Heart left ventricle (tissue), 16 donors: ENCODE measurements around the gene DGKA. TPM values are rescaled to one million over a fixed set of nuclear protein-coding genes. Genes with fewer than 3 reads are reported as not detected.
"Not testable (repeated sequence)": the region's sequence is repeated elsewhere in the genome, so short reads cannot be mapped to it uniquely, and the experiment has no call there.

Experiments
- ATAC-seq, 4 donors: fragments of 200-7000 bp; cut with Tn5 transposase; one replicate each; pipeline ENCODE4 v1.9.1; 2020 to 2022; ENCODE audit warnings: moderate library complexity in 4 of 4, mild to moderate bottlenecking in 3 of 4, moderate number of reproducible peaks in 1 of 4
- DNase-seq, 5 donors: peaks; one replicate each; pipeline ENCODE4 v3.0.0-alpha.2; 2020
- H3K27ac ChIP-seq, 12 donors: fragments of 200-600 bp; sonication (generic) in 4 of 12; one replicate each; pipeline versions ENCODE4 v1.5.0 to v1.8.0; 2016 to 2022; ENCODE audit warnings: mild to moderate bottlenecking in 2 of 12
- H3K27me3 ChIP-seq, 9 donors: fragments of 200-600 bp; sonication (generic) in 2 of 9; one replicate each; pipeline versions ENCODE4 v1.5.1 to v1.8.0; 2016 to 2022; ENCODE audit warnings: mild to moderate bottlenecking in 3 of 9
- H3K36me3 ChIP-seq, 9 donors: fragments of 200-600 bp; sonication (generic) in 2 of 9; one replicate each; pipeline versions ENCODE4 v1.5.0 to v1.8.0; 2018 to 2022; ENCODE audit warnings: mild to moderate bottlenecking in 2 of 9
- H3K4me1 ChIP-seq, 12 donors: fragments of 200-600 bp; sonication (generic) in 4 of 12; one replicate each; pipeline versions ENCODE4 v1.5.0 to v1.8.0; 2016 to 2022; ENCODE audit warnings: mild to moderate bottlenecking in 3 of 12
- H3K4me3 ChIP-seq, 12 donors: fragments of 200-600 bp; sonication (generic) in 4 of 12; one replicate each; pipeline versions ENCODE4 v1.5.0 to v1.8.0; 2017 to 2022; ENCODE audit warnings: mild to moderate bottlenecking in 9 of 12, moderate library complexity in 4 of 12
- H3K9me3 ChIP-seq, 12 donors: fragments of 200-600 bp; sonication (generic) in 4 of 12; one replicate each; pipeline versions ENCODE4 v1.5.0 to v1.8.0; 2016 to 2022; ENCODE audit warnings: mild to moderate bottlenecking in 1 of 12
- CTCF ChIP-seq, 12 donors: fragments of 200-600 bp; sonication (generic) in 4 of 12; IDR thresholded peaks; one replicate each; pipeline versions ENCODE4 v1.5.0 to v1.8.0; 2018 to 2022; ENCODE audit warnings: antibody characterized with exemption in 12 of 12, mild to moderate bottlenecking in 5 of 12
- POLR2A ChIP-seq, 2 donors: fragments of 450-650 bp; IDR thresholded peaks; one replicate each; pipeline ENCODE4 v1.6.1; 2017; ENCODE audit warnings: antibody characterized with exemption in 2 of 2, mild to moderate bottlenecking in 2 of 2, moderate library complexity in 2 of 2
- WGBS, 4 donors: extraction: QIAGEN DNeasy Blood & Tissue Kit in 2 of 4; methylation state at CpG; one replicate each; pipeline versions ENCODE4 v1.1.5 to v1.1.7; 2013 to 2018; 5-methylcytosine and 5-hydroxymethylcytosine counted together
- intact Hi-C, 10 donors: fragments of 100-400 bp; cut with DNase I; formaldehyde crosslinking; loops; one replicate each; pipeline versions ENCODE4 v1.11.1 to v1.14.2; 2022
- polyA plus RNA-seq, 2 donors: library from polyadenylated mRNA; stranded (reverse); fragments of 200-250 nt; gene quantifications; one replicate each; pipeline ENCODE4 v1.2.3, GENCODE V29; 2013
- total RNA-seq, 9 donors: library from RNA; depleted of rRNA in 2 of 9; stranded (reverse); fragments of >200 nt in 2 of 9; fragmentation: NEBNext Ultra II Directional in 3 of 9; extraction: Animal tissue kit (Norgen Biotek cat#: 25700) in 3 of 9; gene quantifications; one replicate each; pipeline versions ENCODE4 v1.1.0 to v1.2.4, GENCODE V29; 2016 to 2023
- donor health status: ischemic (EF 13 %, LVEDD 7.1; RV severe dilation, severe dysfunction).
- donor health status: healthy with polysubstance abuse.
- donor health status: DM: no; HTN: yes; CAD: no.
- donor health status: DM: no; HTN: no; CAD: no.
- donor health status: ischemic (EF 25% LVEDD 6.9; RV normal size, moderate dysfunction).
- donor health status: ischemic (EF 25% LVEDD 5.7; RV mildly dilated, moderate dysfunction).
- donor health status: healthy.
- donor health status: DM: yes; HTN: yes; CAD: no.
- donor health status: ischemic (EF 35%, LVEDD 5.7; RV mildly dilated, moderate dysfunction).
- donor health status: nonischemic (EF 11% LVEDD 7.7; RV severe dilation, severe dysfunction).
- donor health status: DM: yes; HTN: yes; CAD: no.
- donor health status: PGD.
- donor health status: ischemic (EF 29% LVEDD 5.4; RV normal size, mild dysfunction).
- donor health status: nonischemic (EF 23%, LVEDD 6.1; RV moderate dilation, normal function).

Gene DGKA
- total and polyA plus RNA-seq, 11 donors = 5.3 to 27.8 (median 7.8) TPM

DNA sequence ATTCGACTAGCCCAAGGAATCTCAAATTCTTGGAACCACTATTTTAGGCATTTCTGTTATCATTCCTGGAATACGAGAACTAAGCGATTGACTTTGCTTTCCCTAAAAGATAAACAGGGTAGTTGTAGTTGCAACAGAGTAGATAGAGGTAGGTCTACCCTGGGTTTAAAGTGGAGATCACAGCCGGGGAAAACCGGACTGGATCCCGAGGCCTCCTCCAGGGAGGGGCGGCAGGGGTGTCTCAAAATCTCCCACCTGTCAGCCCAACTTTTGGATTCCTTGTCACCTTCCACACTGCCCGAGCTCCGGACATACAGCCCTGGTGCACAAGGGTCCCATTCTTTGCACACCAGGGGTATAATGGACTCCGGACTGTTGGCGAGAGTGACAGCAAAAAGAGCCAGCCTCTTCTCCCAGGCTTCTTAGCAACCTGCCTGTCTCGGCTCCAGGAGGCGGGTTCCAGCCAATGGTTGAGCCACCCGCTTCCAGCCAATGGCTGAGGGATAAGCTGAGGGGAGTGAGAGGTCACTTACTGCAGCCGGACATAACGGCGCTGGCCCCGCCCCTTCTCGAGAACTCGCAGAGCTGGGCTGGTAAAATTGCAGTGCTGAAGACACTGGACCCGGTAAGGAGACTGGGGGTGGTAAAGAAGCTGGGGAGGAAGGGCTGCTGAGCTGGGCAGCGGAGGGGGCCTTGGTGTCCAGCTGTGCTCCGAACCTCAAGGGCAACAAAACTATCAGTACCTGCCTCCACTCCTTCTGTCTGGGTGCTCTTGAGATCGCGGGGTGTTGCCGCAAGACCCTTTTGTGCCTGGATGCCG is 66.0 kb downstream of the DGKA start, which contains the start of gene SUOX:
TSS of gene SUOX (plus strand) at position 562 of the 820 bp plus-strand sequence. CDS start 4,946 bp downstream, outside the sequence.
- Histone ChIP-seq H3K27me3 (no peaks in the 10 kb centered on the region), H3K9me3 (no peaks in the 10 kb centered on the region), H3K4me3 (peak within 1 kb of the TSS; percentile 27 to 82 (median 68)), H3K27ac (peak within 1 kb of the TSS; percentile 63 to 94 (median 87)), H3K4me1 (peaks cover 0 to 21% (median 11%) of the 10 kb centered on the region in 12 donors), H3K36me3 (peaks cover 0 to 48% (median 40%) of the 10 kb centered on the region in 9 donors)
- 1% methylated on average over 20 to 27 of the region's 27 CpGs for WGBS, 4 donors
- intact Hi-C loops = loop anchor here in 9 of 10 donors (1.0 to 10.0 kb wide), 5 partner anchors 44 to 120 kb away; partner anchors contain the start of genes RPS26 (in 9 of the 9), RPL41 (in 2 of the 9) and ZC3H10 (in 2 of the 9)
- ATAC-seq = peak; percentile 99 to 100 (median 100)
- TF ChIP-seq POLR2A (IDR thresholded peaks at IDR 0.05) (peak in 1 of 2 donors; percentile 64), CTCF (IDR thresholded peaks at IDR 0.05) (no peak)
- peak; percentile 97 to 98 (median 97) for DNase-seq

GRCh38 chr12:55997535-55997859 is 66.5 kb downstream of the DGKA start:
- H3K4me1 ChIP-seq = peaks cover 0 to 21% (median 11%) of the 10 kb centered on the region in 12 donors
- H3K36me3 ChIP-seq = peaks cover 0 to 48% (median 40%) of the 10 kb centered on the region in 9 donors
- H3K9me3 ChIP-seq = no peaks in the 10 kb centered on the region
- ATAC-seq (peak in 2 of 4 donors; percentile 3 to 4), DNase-seq (no peak)
- intact Hi-C loops = loop anchor here in 9 of 10 donors (1.0 to 10.0 kb wide), 5 partner anchors 43 to 120 kb away; partner anchors contain the start of genes RPS26 (in 9 of the 9), RPL41 (in 2 of the 9) and ZC3H10 (in 2 of the 9)
- TF ChIP-seq POLR2A (IDR thresholded peaks at IDR 0.05) = no peak
- no peak for TF ChIP-seq CTCF (IDR thresholded peaks at IDR 0.05)
- peak overlapping the region; percentile 27 to 82 (median 68) for H3K4me3 ChIP-seq
- no peaks in the 10 kb centered on the region for H3K27me3 ChIP-seq
- WGBS, 4 donors = 0 to 6% (median 3%) methylated on average over 2 to 5 of the region's 5 CpGs
- H3K27ac ChIP-seq = peak overlapping the region; percentile 63 to 94 (median 87)

DNA sequence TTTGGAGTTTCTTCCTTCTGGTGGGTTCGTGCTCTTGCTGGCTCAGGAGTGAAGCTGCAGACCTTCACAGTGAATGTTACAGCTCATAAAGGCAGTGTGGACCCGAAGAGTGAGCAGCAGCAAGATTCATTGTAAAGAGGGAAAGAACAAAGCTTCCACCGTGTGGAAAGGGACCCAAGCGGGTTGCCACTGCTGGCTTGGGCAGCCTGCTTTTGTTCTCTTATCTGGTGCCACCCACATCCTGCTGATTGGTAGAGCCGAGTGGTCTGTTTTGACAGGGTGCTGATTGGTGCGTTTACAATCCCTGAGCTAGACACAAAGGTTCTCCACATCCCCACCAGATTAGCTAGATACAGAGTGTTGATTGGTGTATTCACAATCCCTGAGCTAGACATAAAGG is 68.6 kb downstream of the DGKA start:
- DNase-seq, H3K27ac ChIP-seq, H3K9me3 ChIP-seq, H3K4me3 ChIP-seq, ATAC-seq, H3K27me3 ChIP-seq: not testable (repeated sequence)
- peaks cover 0 to 21% (median 11%) of the 10 kb centered on the region in 12 donors for H3K4me1 ChIP-seq
- peaks cover 0 to 46% (median 34%) of the 10 kb centered on the region in 9 donors for H3K36me3 ChIP-seq
- intact Hi-C loops = loop anchor here in 5 of 10 donors (5.0 to 10.0 kb wide), 3 partner anchors 43 to 118 kb away; partner anchors contain the start of genes RPS26 (in 3 of the 5), RPL41 (in 2 of the 5) and ZC3H10 (in 2 of the 5)
- 65 to 74% (median 71%) methylated on average over 5 to 6 of the region's 6 CpGs for WGBS, 4 donors

- ATAC-seq, H3K27ac ChIP-seq, H3K27me3 ChIP-seq, DNase-seq, H3K9me3 ChIP-seq, H3K4me3 ChIP-seq: not testable (repeated sequence)
- intact Hi-C loops = loop anchor here in 6 of 10 donors (5.0 to 10.0 kb wide), 4 partner anchors 42 to 117 kb away; partner anchors contain the start of genes RPS26 (in 3 of the 6), RPL41 (in 2 of the 6), ZC3H10 (in 2 of the 6) and PA2G4 (in 1 of the 6)
- Histone ChIP-seq H3K36me3 (peaks cover 0 to 41% (median 33%) of the 10 kb centered on the region in 9 donors), H3K4me1 (peaks cover 0 to 21% (median 11%) of the 10 kb centered on the region in 12 donors)
- WGBS, 4 donors = 96 to 97% (median 96%) methylated on average over 22 to 33 of the region's 33 CpGs
These were observed 69.1 kb downstream of the DGKA start for GRCh38 chr12:55999999-56000540.
